DMS 273 (cell line): Measurements from ENCODE around the gene HECTD1.
"Not testable (repeated sequence)": the region's sequence is repeated elsewhere in the genome, so short reads cannot be mapped to it uniquely, and the experiment has no call there.

Experiments used
- DNase-seq: peaks from one replicate; lab custom pipeline; 2025; ENCODE audit not compliant: unreplicated experiment; lab: John Stamatoyannopoulos, UW

HECTD1 gene

DNA sequence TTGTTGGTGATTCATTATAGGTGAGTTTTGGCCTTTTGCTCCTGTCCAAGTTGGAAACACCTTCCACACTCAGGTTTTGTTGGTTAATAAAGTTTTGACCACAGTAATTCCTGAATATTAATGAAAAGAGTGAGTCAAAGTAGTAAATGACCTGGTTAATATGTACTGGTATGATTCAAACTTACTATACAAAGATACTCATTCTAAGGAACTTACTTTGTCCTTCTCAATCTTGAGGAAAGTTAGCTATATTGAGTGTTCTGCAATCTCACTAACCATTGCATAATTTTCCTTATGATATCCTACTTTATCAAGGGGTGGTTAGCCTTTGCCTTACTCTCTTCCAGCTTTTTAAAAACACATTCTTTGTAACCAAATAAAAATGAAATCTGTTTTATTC lies 20.9 kb upstream of the HECTD1 start:
- DNase-seq = no peak

DNA sequence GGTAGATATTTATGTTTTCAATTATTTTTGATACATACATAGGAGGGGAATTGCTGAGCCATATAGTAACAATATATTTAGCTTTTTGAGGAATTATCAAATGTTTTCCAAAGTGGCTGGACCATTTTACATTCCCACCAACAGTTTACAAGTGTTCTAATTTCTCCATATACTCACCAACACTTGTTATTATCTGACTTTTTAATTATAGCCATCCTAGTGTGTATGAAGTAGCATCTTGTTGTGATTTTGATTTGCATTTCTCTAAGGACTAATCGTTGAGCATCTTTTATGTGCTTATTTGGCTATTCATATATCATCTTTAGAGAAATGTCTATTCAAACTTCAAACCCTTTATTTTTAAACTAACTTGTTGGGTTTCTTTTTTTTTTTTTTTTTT lies 17.2 kb upstream of the HECTD1 start:
- no peak for DNase-seq

DNA sequence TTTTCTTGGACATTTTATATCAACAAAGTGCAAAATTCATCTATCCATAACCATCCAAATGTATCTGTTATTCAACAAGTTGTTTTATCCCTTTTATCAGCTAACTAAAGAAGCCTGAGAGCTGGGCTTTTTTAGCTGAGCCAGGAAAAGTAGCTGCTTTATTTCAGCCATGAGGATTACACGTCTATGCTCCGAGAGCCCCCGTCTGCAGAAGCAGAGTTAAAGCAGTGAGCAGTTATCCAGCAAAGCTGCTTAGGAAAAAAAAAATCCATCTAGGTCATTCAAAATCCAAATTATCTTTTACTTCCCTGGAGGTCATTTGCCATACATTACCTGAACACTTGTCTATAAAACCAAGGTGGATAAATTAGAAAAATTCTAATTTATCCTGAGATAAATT lies 15.7 kb upstream of the HECTD1 start:
- DNase-seq = no peak

DNA sequence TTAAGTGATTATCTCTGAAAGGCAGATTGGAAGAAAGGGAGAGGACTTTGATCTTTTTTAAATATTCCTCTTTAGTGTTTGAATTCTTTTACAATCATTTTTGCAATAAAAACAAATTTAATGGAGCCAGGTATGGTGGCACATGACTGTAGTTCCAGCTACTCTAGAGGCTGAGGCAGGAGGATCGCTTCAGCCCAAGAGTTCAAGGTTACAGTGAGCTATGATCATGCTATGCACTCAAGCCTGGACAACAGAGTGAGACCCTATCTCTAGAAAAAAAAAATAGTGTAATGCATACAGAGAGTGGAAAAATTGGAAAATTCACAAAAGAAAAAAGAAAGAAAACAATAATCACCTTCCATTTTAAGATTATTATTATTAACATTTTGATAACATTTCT lies 15.2 kb upstream of the HECTD1 start:
- DNase-seq = no peak

DNA sequence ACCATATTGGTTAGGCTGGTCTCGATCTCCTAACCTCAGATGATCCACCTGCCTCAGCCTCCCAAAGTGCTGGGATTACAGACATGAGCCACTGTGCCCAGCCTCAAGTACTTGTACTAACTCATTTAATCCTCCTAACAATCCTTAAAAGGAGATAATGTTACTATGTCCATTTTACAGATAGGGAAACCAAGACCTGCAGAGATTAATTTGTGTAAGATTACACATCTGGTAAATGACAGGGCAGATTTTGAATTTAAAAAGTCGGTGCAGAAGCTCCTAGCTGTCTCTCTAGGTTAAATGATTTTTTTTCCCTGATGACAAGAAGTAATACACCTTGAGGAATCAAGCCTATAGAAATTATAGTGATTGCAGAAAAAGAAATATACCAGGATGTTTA lies 13.7 kb upstream of the HECTD1 start:
- DNase-seq = no peak

DNA sequence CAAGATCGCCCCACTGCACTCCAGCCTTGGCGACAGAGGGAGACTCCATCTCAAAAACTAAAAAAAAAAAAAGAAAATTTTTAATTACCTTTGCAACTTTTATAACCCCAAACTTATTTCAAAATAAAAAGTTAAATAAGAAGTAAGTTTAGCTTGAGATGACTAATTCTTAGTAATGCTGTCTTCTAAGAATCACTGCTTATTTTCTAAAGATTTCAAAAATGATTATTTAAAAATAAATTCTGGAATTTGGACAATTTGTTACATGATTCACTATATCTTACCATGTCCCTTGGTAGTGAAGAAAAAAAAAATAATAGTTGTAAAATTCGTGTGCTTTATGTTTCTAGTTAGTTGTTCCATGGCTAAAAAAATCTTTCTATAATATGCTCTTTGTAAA lies 11.6 kb upstream of the HECTD1 start:
- no peak for DNase-seq

DNA sequence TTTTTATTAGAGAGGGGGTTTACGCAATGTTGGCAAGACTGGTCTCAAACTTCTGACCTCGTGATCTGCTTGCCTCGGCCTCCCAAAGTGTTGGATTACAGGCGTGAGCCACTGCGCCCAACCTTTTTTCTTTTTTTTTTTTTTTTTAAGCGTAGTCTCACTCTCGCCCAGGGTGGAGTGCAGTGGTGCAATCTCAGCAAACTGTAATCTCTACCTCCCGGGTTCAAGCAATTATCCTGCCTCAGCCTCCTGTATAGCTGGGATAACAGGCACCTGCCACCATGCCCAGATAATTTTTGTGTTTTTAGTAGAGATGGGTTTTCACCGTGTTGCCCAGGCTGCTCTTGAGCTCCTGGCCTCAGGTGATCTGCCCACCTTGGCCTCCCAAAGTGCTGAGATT lies 8.8 kb upstream of the HECTD1 start:
- DNase-seq = no peak

DNA sequence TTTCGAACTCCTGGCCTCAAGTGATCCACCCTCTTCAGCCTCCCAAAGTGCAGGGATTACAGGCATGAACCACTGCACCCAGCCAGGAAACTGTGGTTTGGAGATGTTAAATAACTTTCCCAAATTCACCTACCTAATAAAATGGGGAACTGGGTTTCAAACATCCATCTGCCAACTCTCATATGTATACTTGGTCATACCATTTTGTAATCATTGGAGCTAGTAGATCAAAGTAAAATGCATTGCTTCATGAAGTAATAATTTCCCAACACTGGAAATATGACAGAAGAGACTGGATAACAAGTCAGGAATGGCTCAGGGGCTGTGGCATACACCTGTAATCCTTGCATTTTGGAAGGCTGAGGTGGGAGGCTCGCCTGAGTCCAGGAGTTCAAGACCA lies 5.3 kb upstream of the HECTD1 start:
- no peak for DNase-seq

DNA sequence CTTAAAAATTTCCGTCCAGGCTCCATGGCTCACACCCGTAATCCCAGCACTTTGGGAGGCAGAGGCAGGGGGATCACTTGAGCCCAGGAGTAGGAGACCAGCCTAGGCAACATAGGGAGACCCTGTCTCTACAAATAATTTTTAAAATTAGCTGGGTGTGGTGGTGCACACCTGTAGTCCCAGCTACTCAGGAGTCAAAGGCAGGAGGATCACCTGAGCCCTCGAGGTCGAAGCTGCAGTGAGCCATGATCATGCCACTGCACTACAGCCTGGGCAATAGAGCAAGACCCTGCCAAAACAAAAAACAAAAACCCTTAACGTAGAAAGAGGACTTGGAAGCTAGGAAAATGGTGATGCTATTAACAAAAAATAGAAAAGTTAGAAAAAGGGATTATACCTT lies 2.0 kb upstream of the HECTD1 start:
- DNase-seq = no peak

DNA sequence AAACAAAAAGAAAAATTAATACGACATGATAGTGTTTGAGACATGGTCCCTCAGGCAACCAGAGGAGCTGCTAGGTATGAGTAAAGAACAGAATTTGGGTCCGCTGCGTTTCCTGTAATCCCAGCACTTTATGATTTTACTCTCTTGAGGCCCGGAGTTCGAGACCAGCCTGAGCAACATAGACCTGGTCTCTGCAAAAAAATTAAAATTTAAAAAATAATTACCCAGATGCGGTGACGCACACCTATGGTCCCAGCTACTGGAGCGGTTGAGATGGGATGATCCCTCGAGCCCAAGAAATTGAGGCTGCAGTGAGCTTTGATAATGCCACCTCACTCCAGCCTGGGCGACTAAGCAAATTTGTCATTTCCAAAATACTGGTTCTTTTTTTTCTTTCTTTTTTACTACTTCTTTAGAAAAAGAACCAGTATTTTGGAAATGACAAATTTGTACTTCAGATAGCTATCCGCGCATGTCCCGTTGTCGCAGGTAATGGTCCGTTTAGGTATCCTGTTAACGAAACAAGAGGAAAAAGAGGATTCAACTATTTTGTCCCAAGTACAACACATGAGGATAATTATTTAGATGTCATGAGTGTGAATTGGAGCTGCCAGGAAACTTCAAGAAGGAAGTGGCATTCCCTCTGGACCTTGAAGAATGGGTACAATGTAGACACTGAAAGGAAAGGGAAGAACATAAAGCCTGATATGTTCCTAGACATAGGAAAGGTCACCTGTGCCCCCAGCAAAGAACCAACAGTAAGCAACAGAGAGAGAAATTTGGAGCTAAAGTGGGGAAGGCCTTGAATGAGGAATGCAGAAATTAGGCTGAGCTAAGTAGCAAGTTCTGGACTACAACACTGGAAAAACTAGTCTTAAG lies 1.2 kb upstream of the HECTD1 start:
- no peak for DNase-seq

DNA sequence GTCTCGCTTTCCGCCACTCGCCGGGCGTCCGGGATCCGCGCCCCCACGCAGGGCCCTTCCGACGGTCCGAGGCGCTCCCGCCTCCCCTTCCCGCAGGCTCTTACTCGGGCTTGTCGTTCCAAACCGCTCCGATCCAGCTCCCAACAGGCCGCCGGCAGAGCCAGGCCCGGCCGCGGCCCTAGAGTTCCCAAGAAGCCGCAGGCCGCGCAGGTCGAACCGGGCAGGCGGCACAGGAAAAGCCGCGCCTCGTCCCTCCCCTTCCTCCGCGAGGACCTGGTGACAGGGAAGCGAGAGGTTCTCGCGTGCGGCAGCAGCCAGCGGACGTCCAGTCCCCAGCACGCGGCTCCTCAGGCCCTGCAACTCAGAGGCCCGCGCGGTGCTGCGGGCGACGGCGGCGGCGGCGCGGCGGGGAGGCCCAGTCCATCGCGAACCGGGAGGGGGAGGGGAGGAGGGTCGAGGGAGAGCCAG lies 272 bp downstream of the HECTD1 start:
- no peak for DNase-seq

DNA sequence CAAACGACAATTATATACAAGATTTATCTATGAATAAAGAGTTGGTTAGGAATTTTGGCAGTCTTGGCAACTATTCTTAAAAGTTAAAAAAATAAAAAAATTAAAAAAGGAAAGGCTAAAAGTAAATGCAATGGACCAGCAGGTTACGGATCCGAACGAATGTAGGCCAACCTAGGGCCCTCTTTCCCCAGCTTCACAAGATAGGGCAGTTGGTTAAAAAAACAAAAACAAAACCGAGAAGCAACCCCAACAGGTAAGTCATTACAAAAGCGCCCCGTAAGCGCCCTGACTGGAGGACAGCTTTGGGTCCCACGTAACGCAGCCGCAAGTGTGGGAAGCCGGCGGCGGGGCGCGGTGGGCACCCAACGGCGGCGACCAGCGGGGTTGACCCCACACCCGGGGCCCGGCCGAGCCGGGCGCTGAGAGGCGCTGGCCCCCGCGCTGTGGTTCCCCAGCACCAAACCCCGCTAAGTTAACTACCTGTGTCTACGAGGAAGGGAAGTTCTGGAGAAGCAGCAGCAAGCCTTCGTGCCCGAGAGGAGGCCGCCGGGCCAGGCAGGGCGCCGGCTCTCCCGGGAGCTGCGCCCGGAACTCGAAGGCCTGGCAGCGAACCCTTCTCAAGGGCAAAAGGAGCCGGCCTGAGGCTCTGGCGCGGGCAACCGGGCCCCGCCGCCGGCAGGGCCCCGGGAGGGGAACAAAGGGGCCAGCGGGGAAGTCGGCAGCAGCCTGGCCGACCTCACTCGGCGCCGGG lies 882 bp downstream of the HECTD1 start:
- DNase-seq = peak; percentile 70

DNA sequence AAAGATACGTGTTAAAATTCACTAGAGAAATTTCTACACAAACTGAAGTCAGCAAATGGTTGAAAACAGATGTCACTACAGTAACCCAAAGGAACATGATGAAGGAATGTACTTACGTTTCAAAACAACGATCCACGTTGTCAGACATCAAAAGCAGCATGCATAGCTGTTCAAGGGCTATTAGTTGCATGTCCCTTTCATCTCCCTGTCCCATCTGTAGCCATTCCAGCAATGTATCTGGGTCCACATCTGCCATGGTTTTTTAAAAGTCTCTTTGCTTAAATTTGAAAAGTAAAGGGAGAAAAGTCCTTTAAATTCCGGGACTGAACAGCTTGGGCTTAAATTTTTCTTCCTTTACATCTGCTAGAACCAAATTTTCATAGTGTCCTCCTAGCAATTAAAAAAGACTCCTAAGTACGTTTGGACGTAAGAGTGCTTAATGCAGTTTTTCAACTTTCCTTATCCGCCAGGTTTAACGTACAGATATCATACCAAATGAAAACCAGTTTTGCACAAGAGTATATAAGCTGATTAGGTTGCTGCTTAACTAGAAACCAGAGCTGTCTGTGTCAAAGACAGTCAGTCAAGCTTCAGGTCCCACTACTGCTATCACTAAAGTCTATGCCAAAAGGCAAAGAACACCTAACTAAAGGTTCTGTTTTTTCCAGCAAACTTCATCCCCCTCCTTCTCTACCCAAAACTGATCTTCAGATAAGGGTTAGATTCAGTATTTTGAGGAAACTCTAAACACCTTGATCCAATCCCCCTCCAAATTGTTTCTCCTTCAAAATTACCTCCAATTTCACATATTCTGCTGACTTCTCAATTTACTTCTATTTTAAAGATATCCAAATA lies 1.7 kb downstream of the HECTD1 start:
- DNase-seq = peak; percentile 87

DNA sequence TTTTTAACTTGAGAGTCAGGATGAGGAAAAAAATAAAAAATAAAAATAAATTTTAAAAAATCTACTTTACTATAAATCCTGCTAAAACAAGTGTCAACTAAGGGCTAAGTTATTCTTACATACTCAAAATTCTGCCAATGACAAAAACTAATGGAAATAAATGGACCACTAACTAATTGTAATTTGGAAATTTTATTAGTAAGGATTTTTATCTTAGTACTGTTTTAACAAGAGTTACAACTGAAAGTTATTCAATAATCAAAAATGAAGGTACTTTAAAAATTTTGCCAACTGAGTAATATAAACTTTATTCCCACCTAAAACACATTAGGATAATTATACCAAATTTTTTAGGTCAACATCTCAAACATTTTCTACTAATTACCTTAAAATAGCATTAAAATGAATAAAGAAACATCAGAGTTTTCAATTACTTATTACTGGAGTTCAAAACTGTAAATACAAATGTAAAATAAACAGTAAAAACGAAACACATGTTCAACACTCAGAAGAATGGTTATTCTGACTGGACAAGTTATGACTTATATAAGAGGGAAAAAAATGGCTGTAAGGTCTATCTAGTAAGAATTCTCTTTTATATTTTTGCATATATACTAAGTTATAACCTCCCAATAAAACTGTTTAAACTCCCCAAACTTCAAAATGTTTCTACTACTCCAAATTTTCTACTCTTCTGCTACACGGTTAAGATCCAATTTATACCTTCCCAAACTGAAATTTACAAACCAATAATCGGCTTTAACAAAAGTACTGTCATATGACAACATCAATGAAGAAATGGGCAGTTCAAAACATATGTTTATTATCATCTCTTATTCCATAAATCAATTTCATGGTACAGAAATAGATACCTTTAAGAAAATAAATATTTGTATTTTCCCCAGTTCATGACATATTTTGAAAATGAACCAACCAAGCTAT lies 2.7 kb downstream of the HECTD1 start:
- no peak for DNase-seq

DNA sequence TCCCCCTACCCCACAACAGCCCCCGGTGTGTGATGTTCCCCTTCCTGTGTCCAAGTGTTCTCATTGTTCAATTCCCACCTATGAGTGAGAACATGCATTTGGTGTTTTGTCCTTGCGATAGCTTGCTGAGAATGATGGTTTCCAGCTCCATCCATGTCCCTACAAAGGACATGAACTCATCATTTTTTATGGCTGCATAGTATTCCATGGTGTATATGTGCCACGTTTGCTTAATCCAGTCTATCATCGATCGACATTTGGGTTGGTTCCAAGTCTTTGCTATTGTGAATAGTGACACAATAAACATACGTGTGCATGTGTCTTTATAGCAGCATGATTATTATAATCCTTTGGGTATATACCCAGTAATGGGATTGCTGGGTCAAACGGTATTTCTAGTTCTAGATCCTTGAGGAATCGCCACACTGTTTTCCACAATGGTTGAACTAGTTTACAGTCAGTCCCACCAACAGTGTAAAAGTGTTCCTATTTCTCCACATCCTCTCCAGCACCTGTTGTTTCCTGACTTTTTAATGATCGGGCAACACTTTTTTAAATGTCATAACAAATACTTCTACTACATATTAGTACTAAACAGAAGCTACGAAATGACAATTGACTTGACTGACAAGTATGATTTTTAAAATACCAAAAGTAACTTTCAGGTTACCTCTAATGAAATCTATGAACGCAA lies 3.5 kb downstream of the HECTD1 start:
- not testable (repeated sequence) for DNase-seq

DNA sequence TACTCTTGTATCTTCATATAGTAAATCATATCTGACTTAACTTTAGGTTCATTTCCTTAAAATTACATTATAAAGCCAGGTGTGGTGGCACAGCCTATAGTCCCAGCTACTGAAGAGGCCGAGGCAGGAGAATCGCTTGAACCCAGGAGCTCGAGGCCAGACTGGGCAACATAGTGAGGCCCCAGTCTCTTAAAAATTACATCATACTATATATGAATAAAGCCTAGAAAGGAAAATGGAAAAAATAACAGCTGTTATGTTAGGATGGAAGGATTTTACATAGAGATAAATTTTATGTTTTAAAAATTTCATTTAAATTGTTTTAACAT lies 4.2 kb downstream of the HECTD1 start:
- DNase-seq = no peak

DNA sequence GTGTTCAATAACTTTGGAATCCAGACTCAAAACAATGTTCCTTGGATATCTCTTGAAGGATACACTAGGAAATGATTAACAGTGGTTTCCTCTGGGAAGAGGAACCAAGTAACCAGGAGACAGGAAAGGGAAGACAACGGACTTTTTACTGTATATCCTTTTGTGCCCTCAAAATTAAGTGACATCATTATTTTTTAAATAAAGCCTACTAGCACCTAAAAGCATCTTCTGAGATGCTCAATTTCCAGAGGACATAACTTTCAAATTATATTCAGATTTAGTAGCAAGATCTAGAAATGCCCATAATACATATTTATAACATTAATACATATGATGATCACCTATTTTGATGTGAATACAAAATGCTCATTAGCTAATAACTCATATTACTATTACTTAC lies 6.5 kb downstream of the HECTD1 start:
- no peak for DNase-seq

DNA sequence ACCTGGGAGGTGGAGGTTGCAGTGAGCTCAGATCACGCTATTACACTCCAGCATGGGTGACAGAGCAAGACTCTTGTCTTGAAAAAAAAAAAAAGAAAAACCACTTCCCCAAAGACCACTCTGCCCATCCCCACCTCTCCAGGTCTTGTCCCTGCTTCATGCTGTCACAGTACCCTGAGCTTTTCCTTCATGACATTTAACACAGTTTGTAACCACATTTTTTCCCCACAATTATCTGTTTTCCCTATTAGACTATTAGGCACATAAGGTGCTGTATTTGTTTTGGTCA lies 6.9 kb downstream of the HECTD1 start:
- no peak for DNase-seq

DNA sequence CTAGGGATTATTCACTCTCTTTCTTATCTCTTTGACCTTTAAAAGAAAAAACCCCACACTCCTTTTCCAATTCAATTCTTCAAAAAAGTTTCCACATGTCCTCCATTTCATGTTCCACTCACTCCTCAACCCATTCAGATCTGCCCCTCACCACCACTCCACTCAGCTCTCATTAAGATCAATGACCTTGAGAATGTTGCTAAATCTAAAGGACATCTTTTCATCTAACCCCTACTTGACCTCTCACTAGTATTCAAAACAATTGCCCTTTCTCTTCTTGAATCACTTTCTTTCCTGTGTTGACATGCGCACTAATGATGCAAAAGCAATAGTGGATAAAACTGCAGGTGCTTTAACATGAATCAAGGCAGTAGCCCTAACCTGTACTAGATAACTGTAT lies 9.9 kb downstream of the HECTD1 start:
- DNase-seq = no peak

DNA sequence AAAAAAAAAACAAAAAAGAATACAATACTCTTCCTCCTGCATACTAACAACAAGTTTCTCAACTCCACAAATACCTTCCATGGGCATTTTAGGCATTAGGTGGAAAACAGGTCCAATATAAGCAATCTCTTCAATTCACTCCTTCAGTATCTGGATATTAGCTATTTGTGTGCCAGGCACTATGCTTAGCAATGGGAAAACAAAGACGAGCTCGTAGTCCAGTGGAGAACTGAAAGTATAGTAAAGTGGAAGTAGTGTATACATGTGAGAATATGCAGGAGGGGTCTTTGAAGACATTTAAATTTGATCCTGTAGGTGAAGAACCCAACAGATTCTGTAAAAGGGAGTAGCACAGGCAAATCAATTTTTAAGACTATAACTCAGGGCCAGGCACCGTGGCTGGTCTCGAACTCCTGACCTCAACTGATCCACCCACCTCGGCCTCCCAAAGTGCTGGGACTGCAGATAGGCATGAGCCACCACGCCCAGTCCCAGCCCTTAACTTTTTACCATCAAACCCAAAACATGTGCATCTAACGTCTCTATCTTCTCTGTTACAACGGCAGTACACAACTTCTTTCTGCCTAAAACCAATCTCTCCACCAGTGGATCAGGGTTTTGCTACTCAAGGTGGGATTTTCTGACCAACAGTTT lies 10.6 kb downstream of the HECTD1 start:
- DNase-seq = no peak
